OCI-LY7 (cell line): ENCODE measurements around the gene SLC25A11. TPM values are rescaled to one million over a fixed set of nuclear protein-coding genes. Genes with fewer than 3 reads are reported as not detected.

Experiments used
- BruUV-seq: library from RNA; stranded (reverse); fragments of 400-500 nt; replicated peaks from 2 replicates; lab custom pipeline; 2021; lab: Mats Ljungman, UMichigan
- CTCF ChIA-PET: fragments of 300-600 bp; sonication (Branson Sonifier 250); formaldehyde crosslinking; loops from one replicate; lab custom pipeline; 2022; ENCODE audit warnings: antibody characterized with exemption; ENCODE audit not compliant: unreplicated experiment; lab: Charles Lee
- POLR2A ChIA-PET: fragments of 300-600 bp; sonication (Branson Sonifier 250); formaldehyde crosslinking; loops from one replicate; lab custom pipeline; 2022; ENCODE audit warnings: antibody characterized with exemption; lab: Charles Lee
- DNase-seq: peaks from one replicate; pipeline ENCODE4 v3.0.0-alpha.2; 2015; ENCODE audit warnings: low spot score
- H2AFZ ChIP-seq: fragments of 200-600 bp; sonication (generic), shearing (Covaris generic); 2 replicates; pipeline ENCODE4 v1.6.1; 2014; ENCODE audit warnings: mild to moderate bottlenecking, antibody characterized with exemption, low read length, moderate library complexity
- H3K27ac ChIP-seq: fragments of 200-600 bp; sonication (generic); 2 replicates; pipeline ENCODE4 v1.5.1; 2014; ENCODE audit warnings: mixed run types, low read depth, mild to moderate bottlenecking, moderate library complexity, low read length, inconsistent platforms; ENCODE audit not compliant: poor library complexity, severe bottlenecking
- H3K36me3 ChIP-seq: fragments of 200-600 bp; sonication (generic); 2 replicates; pipeline ENCODE4 v1.6.1; 2014; ENCODE audit warnings: mild to moderate bottlenecking, antibody characterized with exemption, low read length, moderate library complexity, mixed read lengths; ENCODE audit not compliant: insufficient read depth
- H3K4me1 ChIP-seq: fragments of 200-600 bp; sonication (generic); 2 replicates; pipeline ENCODE4 v1.5.1; 2014; ENCODE audit warnings: mild to moderate bottlenecking, low read length; ENCODE audit not compliant: insufficient read depth, poor library complexity, severe bottlenecking
- H3K4me2 ChIP-seq: fragments of 200-600 bp; sonication (generic); 2 replicates; pipeline ENCODE4 v1.6.1; 2014; ENCODE audit warnings: mild to moderate bottlenecking, low read length
- H3K4me3 ChIP-seq: fragments of 200-600 bp; sonication (generic); 2 replicates; pipeline ENCODE4 v1.5.1; 2014; ENCODE audit warnings: mild to moderate bottlenecking, low read depth, low read length; ENCODE audit not compliant: poor library complexity, severe bottlenecking
- H3K79me2 ChIP-seq: fragments of 200-600 bp; sonication (generic); 2 replicates; pipeline ENCODE4 v1.6.1; 2016; ENCODE audit warnings: low read depth, mild to moderate bottlenecking, low read length, moderate library complexity, mixed read lengths; ENCODE audit not compliant: insufficient read depth
- H3K9me2 ChIP-seq: fragments of 200-600 bp; sonication (generic); 2 replicates; pipeline ENCODE4 v1.6.1; 2016; ENCODE audit warnings: mild to moderate bottlenecking, low read length, mixed read lengths; ENCODE audit not compliant: insufficient read depth
- H3K9me3 ChIP-seq: fragments of 200-600 bp; sonication (generic); 2 replicates; pipeline ENCODE4 v1.6.1; 2014; ENCODE audit warnings: mild to moderate bottlenecking, mixed run types, low read length, mixed read lengths
- H4K20me1 ChIP-seq: fragments of 200-600 bp; sonication (generic); 2 replicates; pipeline ENCODE4 v1.6.1; 2014; ENCODE audit warnings: mild to moderate bottlenecking, antibody characterized with exemption, low read length, moderate library complexity, mixed read lengths; ENCODE audit not compliant: insufficient read depth
- EZH2phosphoT487 ChIP-seq: fragments of 200-600 bp; sonication (generic); IDR thresholded peaks from 2 replicates; pipeline ENCODE4 v1.6.1; 2018; ENCODE audit warnings: low read depth, borderline replicate concordance, mild to moderate bottlenecking, mixed run types, antibody characterized with exemption, low read length, moderate library complexity, mixed read lengths
- intact Hi-C: fragments of 100-400 bp; cut with micrococcal nuclease; formaldehyde crosslinking; loops from one replicate; pipeline ENCODE4 v1.10.0; 2022; ENCODE audit not compliant: unreplicated experiment
- total RNA-seq, 2 experiments: library from RNA; depleted of rRNA in 1 of 2; stranded (reverse); fragments of >200 nt in 1 of 2; shearing (Covaris generic) in 1 of 2; gene quantifications; 2 replicates each; pipeline ENCODE4 v1.2.3, GENCODE V29; 2014 to 2022
- TF ChIP-seq, protein P1 (sequence below): fragments of 200-600 bp; sonication (generic); conservative IDR thresholded peaks from 2 replicates; pipeline ENCODE4 v1.5.1; 2014; ENCODE audit warnings: mild to moderate bottlenecking, antibody characterized with exemption, low read length, moderate library complexity, mixed read lengths

The SLC25A11 gene
- total RNA-seq, 2 experiments from 2014 or later, result 68.2 to 80.6 TPM

- no peaks in the 10 kb centered on the region for H3K9me2 ChIP-seq
- no peaks in the 10 kb centered on the region for H3K79me2 ChIP-seq
- no peaks in the 10 kb centered on the region for H4K20me1 ChIP-seq
- peaks cover 9% of the 10 kb centered on the region for H3K4me1 ChIP-seq
- H2AFZ ChIP-seq, result no peak within 1 kb of the TSS
- peak; percentile 85 for DNase-seq
- H3K27ac ChIP-seq, result no peak within 1 kb of the TSS
- H3K4me3 ChIP-seq, result no peak within 1 kb of the TSS
- no TSS peak for BruUV-seq
- POLR2A ChIA-PET, result interaction anchor here (0.6 kb wide), 1 partner anchor 495 kb away, joined by 4 read pairs; no protein-coding TSS in a partner anchor
- no peaks in the 10 kb centered on the region for H3K9me3 ChIP-seq
- H3K36me3 ChIP-seq, result no peaks in the 10 kb centered on the region
- intact Hi-C loops, result loop anchor here (5.0 to 10.0 kb wide), 2 partner anchors 268 to 336 kb away; no protein-coding TSS in a partner anchor
- CTCF ChIA-PET, result interaction anchor here (0.7 kb wide), 1 partner anchor 172 kb away, joined by 4 read pairs; the partner anchor contains the start of gene MED11
- H3K4me2 ChIP-seq, result peak within 1 kb of the TSS; percentile 53; the same call in 1 of the 2 replicates
- TF ChIP-seq EZH2phosphoT487, result no peak
- TF ChIP-seq, protein P1, sequence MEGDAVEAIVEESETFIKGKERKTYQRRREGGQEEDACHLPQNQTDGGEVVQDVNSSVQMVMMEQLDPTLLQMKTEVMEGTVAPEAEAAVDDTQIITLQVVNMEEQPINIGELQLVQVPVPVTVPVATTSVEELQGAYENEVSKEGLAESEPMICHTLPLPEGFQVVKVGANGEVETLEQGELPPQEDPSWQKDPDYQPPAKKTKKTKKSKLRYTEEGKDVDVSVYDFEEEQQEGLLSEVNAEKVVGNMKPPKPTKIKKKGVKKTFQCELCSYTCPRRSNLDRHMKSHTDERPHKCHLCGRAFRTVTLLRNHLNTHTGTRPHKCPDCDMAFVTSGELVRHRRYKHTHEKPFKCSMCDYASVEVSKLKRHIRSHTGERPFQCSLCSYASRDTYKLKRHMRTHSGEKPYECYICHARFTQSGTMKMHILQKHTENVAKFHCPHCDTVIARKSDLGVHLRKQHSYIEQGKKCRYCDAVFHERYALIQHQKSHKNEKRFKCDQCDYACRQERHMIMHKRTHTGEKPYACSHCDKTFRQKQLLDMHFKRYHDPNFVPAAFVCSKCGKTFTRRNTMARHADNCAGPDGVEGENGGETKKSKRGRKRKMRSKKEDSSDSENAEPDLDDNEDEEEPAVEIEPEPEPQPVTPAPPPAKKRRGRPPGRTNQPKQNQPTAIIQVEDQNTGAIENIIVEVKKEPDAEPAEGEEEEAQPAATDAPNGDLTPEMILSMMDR, result peak; percentile 83
These were observed 36.6 kb downstream of the SLC25A11 start, which contains the start of gene CHRNE for GRCh38 chr17:4903051-4903818. Gene CHRNE, minus strand, starts transcription at chr17:4903098. Its CDS starts 35 bp downstream, at chr17:4903063.

- Histone ChIP-seq H3K4me3 (no peak overlapping the region), H3K27ac (no peak overlapping the region), H4K20me1 (no peaks in the 10 kb centered on the region), H3K79me2 (no peaks in the 10 kb centered on the region), H3K36me3 (no peaks in the 10 kb centered on the region), H3K4me2 (no peak overlapping the region; the same call in 1 of the 2 replicates), H3K9me2 (no peaks in the 10 kb centered on the region), H3K9me3 (no peaks in the 10 kb centered on the region), H2AFZ (no peak overlapping the region), H3K4me1 (peaks cover 9% of the 10 kb centered on the region)
- no TSS peak for BruUV-seq
- ChIA-PET CTCF (interaction anchor here (0.7 kb wide), 1 partner anchor 171 kb away, joined by 4 read pairs; the partner anchor contains the start of gene MED11), POLR2A (no interaction called here)
- DNase-seq, result no peak
- intact Hi-C loops, result loop anchor here (5.0 to 10.0 kb wide), 2 partner anchors 268 to 335 kb away; no protein-coding TSS in a partner anchor
- TF ChIP-seq, protein P1, result no peak
- TF ChIP-seq EZH2phosphoT487, result no peak
These were observed 37.3 kb downstream of the SLC25A11 start for GRCh38 chr17:4902540-4902939.
